ENCODE results near the gene TTC39B.

The TTC39B gene

DNA sequence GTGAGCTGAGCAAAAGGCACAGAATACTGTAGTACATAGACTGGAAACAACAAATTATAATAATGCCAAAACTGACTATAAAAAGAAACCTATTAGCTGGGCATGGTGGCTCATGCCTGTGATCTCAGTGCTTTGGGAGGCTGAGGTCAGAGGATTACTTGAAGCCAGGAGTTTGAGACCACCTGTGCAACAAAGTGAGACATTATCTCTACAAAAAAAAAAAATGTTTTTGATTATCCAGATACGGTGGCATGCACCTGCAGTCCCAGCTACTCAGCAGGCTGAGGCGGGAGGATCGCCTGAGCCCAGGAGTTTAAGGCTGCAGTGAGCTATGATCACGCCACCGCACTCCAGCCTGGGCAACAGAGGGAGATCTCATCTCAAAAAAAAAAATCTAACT, 175.9 kb downstream of the TTC39B start:
- TF ChIP-seq, protein P1, sequence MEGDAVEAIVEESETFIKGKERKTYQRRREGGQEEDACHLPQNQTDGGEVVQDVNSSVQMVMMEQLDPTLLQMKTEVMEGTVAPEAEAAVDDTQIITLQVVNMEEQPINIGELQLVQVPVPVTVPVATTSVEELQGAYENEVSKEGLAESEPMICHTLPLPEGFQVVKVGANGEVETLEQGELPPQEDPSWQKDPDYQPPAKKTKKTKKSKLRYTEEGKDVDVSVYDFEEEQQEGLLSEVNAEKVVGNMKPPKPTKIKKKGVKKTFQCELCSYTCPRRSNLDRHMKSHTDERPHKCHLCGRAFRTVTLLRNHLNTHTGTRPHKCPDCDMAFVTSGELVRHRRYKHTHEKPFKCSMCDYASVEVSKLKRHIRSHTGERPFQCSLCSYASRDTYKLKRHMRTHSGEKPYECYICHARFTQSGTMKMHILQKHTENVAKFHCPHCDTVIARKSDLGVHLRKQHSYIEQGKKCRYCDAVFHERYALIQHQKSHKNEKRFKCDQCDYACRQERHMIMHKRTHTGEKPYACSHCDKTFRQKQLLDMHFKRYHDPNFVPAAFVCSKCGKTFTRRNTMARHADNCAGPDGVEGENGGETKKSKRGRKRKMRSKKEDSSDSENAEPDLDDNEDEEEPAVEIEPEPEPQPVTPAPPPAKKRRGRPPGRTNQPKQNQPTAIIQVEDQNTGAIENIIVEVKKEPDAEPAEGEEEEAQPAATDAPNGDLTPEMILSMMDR (conservative IDR thresholded peaks at IDR 0.05; ENCODE audit: control insufficient read depth, insufficient read depth, low read depth, low read length), result no peak
- no peak overlapping the region for H3K4me3 ChIP-seq (ENCODE audit: control insufficient read depth, low read depth, low read length)
- DNase-seq (ENCODE audit: low read depth), result no peak

DNA sequence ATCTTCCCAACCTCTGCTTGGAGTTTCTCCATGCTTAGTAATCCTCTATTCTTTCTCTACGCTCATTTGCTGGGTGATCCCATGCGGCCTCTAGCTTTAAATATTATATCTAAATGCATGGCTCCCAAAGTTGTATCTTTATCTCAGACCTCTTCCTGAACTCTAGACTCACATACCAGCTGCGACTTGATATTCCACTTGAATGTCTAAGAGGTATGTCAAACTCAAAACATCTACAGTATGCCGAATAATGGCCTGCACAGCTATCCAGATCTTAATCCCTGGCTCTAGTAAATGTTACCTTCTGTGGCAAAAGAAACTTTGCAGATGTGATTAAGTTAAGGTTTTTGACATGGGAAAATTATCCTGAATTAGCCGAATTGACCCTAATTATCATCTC, 179.2 kb downstream of the TTC39B start:
- TF ChIP-seq, protein P1 (conservative IDR thresholded peaks at IDR 0.05; ENCODE audit: control insufficient read depth, insufficient read depth, low read depth, low read length), result no peak
- no peak for DNase-seq (ENCODE audit: low read depth)
- H3K4me3 ChIP-seq (ENCODE audit: control insufficient read depth, low read depth, low read length), result no peak overlapping the region

DNA sequence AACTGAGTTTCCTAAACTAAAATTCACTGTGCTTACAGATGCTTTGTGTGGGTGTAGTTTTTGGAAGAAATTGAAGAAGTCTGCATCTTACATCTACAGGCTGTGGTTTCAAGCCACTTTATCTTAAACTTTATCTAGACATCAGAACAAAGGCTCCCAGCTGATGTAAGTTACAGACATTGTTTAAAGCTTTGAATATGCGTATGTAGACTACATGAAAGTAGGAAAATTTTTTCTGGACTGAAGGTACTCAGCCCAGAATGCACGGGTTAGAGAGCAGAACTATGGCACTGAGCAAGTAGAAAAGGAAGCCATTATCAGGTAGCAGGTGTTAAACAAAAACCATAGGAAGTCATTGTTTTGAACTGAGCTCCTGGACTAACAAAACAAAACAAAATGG, 185.4 kb downstream of the TTC39B start:
- no peak overlapping the region for H3K4me3 ChIP-seq (ENCODE audit: control insufficient read depth, low read depth, low read length)
- TF ChIP-seq, protein P1 (conservative IDR thresholded peaks at IDR 0.05; ENCODE audit: control insufficient read depth, insufficient read depth, low read depth, low read length), result no peak
- DNase-seq (ENCODE audit: low read depth), result no peak

DNA sequence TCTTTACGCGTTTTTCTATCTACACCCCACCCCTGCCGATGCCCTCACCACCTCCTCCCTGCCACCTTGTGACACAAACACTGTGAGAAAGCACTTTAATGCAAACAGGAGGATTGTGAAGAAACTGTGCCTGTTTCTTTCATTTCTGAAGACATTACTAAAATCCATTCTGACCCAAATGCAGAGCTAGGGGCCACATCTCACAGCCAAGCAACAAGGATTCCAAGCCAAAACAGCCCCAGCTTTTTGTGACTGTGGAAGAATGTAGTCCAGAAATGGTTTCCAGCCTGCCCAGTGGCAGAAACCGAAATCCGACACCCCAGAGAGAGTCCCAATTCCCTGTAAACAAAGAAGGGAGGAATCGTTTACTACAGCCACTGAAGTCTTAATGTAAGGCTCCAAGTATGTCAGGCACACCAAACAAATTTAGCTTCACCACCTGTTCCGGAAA, 190.9 kb downstream of the TTC39B start:
- no peak overlapping the region for H3K4me3 ChIP-seq (ENCODE audit: control insufficient read depth, low read depth, low read length)
- TF ChIP-seq, protein P1 (conservative IDR thresholded peaks at IDR 0.05; ENCODE audit: control insufficient read depth, insufficient read depth, low read depth, low read length), result no peak
- no peak for DNase-seq (ENCODE audit: low read depth)

DNA sequence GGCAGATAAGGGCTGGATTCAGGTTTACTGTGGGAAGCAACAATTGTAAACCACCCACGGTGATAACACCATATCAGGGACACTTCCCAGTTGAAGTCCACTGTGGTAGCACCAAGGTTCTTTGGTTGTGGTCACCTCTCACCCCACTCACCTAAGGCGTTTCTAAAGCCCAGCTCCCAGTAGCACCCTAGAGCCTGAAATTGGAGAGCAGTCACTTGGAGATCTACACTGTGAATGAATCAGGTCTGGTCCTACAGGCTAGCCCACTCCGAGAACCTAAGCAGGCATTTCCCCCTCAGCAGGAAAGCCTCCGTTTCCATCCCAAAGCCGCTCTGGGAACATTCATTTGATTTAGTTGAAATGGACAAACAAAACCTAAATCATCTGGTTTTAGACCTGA, 191.3 kb downstream of the TTC39B start:
- TF ChIP-seq, protein P1 (conservative IDR thresholded peaks at IDR 0.05; ENCODE audit: control insufficient read depth, insufficient read depth, low read depth, low read length), result no peak
- no peak for DNase-seq (ENCODE audit: low read depth)
- H3K4me3 ChIP-seq (ENCODE audit: control insufficient read depth, low read depth, low read length), result no peak overlapping the region

DNA sequence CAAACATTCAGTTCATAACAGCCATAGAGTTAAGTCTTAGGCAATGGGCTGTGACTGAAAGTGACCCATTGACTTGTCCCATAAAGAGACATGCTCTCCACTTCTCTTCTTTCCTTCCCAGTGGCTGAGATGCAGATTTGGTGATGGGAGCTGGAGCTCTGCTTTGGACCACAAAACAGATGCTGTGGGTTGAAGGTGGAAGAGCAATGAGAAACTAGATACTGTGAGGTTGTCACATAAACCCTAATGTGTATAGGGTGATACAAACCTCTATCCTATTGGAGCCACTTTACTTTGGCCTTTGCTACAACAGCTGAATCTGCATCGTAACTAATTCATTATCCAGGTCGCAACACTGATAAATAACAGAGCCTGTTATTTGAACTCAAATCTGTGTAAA, 192.0 kb downstream of the TTC39B start:
- DNase-seq (ENCODE audit: low read depth), result no peak
- H3K4me3 ChIP-seq (ENCODE audit: control insufficient read depth, low read depth, low read length), result no peak overlapping the region
- TF ChIP-seq, protein P1 (conservative IDR thresholded peaks at IDR 0.05; ENCODE audit: control insufficient read depth, insufficient read depth, low read depth, low read length), result no peak

All from fibroblast of mammary gland (primary cell).